HepG2 (cell line): Measurements from ENCODE around the gene OXLD1. TPM values are rescaled to one million over a fixed set of nuclear protein-coding genes. Genes with fewer than 3 reads are reported as not detected.

Experiments
- CENPT ChIP-seq: sonication (generic); formaldehyde crosslinking; IDR thresholded peaks from 2 replicates; pipeline ENCODE4 v1.8.0; 2022; ENCODE audit warnings: low read depth, mild to moderate bottlenecking, moderate library complexity, missing genetic modification reagents
- HOXA7 ChIP-seq: sonication (generic); formaldehyde crosslinking; IDR thresholded peaks from 2 replicates; pipeline ENCODE4 v1.8.1; 2022; ENCODE audit warnings: mild to moderate bottlenecking, missing genetic modification reagents, moderate library complexity
- NR2C2 ChIP-seq: sonication (generic); formaldehyde crosslinking; IDR thresholded peaks from 2 replicates; pipeline ENCODE4 v1.4.0; 2020; ENCODE audit warnings: missing genetic modification reagents, mild to moderate bottlenecking, moderate library complexity, borderline replicate concordance
- STAT5B ChIP-seq: sonication (generic); formaldehyde crosslinking; IDR thresholded peaks from 2 replicates; pipeline ENCODE4 v1.4.0; 2020; ENCODE audit warnings: missing genetic modification reagents
- ZFP37 ChIP-seq: sonication (generic); formaldehyde crosslinking; IDR thresholded peaks from 2 replicates; pipeline ENCODE4 v1.4.0; 2020; ENCODE audit warnings: missing genetic modification reagents, borderline replicate concordance
- ZNF124 ChIP-seq: sonication (generic); formaldehyde crosslinking; IDR thresholded peaks from 2 replicates; pipeline ENCODE4 v1.4.0; 2020; ENCODE audit warnings: missing genetic modification reagents
- ZNF670 ChIP-seq: sonication (generic); formaldehyde crosslinking; IDR thresholded peaks from 2 replicates; pipeline ENCODE4 v1.8.0; 2022; ENCODE audit warnings: mild to moderate bottlenecking, missing genetic modification reagents, borderline replicate concordance
- polyA plus RNA-seq, 8 experiments: library from polyadenylated mRNA; depleted of rRNA in 3 of 8; stranded (reverse) in 7 of 8; unstranded in 1 of 8; fragments of >200 nt; fragmentation: Illumina TruSeq in 4 of 8; extraction: Trizol in 4 of 8; gene quantifications; 2 replicates each; pipeline versions ENCODE4 v1.2.1 to v1.2.3, GENCODE V29; 2011 to 2016; ENCODE audit warnings: low read depth in 4 of 8, missing spikeins in 1 of 8, mixed read lengths in 1 of 8; ENCODE audit not compliant: insufficient read depth in 1 of 8
- total RNA-seq, 5 experiments: library from RNA; depleted of rRNA; stranded (reverse); fragments of >200 nt; fragmentation: Illumina TruSeq; extraction: Trizol; gene quantifications; 2 replicates each; pipeline ENCODE4 v1.2.3, GENCODE V29; 2016; ENCODE audit warnings: low read depth in 1 of 5
- TF ChIP-seq, protein P1 (sequence below): sonication (generic); formaldehyde crosslinking; IDR thresholded peaks from 2 replicates; pipeline ENCODE4 v1.8.0; 2022; ENCODE audit warnings: mild to moderate bottlenecking, missing genetic modification reagents, borderline replicate concordance
- TF ChIP-seq, protein P2 (sequence below): sonication (generic); formaldehyde crosslinking; IDR thresholded peaks from 2 replicates; pipeline ENCODE4 v1.4.0; 2020; ENCODE audit warnings: missing genetic modification reagents, mild to moderate bottlenecking, borderline replicate concordance
- TF ChIP-seq, protein P3 (sequence below): sonication (generic); formaldehyde crosslinking; IDR thresholded peaks from 2 replicates; pipeline ENCODE4 v1.9.0; 2021; ENCODE audit warnings: mild to moderate bottlenecking, missing genetic modification reagents
- TF ChIP-seq, protein P4 (sequence below): sonication (generic); formaldehyde crosslinking; IDR thresholded peaks from 2 replicates; pipeline ENCODE4 v1.5.0; 2020; ENCODE audit warnings: missing genetic modification reagents
- TF ChIP-seq, protein P5 (sequence below): sonication (generic); formaldehyde crosslinking; IDR thresholded peaks from 2 replicates; pipeline ENCODE4 v1.4.0; 2020; ENCODE audit warnings: missing genetic modification reagents

The OXLD1 gene
- total and polyA plus RNA-seq, 2 of the 13 experiments (the other 11 are each of a cell fraction or from before 2014, with no cell fraction given) = 27.1 to 37.5 TPM

DNA sequence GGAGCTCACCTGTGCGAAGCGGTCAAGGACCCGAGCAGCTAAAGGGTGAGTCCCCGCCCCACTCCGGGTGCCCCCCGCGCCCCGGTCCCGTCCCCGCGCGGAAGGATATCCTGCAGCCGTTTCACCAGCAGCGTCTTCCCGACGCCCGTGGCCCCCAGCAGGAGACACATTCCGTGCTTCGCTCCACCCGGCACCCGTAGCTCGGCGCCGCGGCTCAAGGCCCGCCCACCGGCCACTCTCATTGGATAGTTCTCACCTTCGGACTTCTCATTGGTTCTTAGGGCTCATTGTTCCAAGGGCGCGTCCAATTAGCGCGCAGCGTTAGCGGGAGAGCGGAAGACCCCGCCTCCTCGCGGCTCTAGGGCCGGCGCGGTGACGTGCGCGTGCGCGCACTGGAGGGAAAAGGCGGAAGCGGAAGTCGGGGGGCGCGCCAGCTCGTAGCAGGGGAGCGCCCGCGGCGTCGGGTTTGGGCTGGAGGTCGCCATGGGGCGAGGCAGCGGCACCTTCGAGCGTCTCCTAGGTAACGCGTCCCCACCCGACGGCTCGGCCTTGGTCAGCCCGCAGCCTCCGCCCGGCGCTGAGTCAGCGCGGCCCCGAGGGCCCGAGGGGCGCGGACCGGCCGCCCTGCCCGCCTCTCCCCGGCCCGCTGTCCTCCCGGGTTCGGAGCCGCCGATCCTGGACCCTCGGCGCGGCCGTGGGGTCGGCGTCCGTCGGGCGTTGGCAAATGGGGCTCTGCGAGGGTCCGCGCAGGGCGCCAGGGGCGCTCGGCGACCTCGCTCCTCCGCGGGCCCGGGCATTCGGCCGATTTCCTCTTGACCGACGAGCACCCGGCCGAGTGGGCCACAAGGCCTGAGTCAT lies 17.4 kb upstream of the OXLD1 start, which contains the start of the genes ARL16 and HGS (continued):
- TF ChIP-seq HOXA7 (CRISPR knock-in tag) (no peak), ZNF670 (CRISPR knock-in tag) (no peak), ZNF124 (CRISPR knock-in tag) (0 out of 2 replicates have a peak, but pooled peaks have one; percentile 53), STAT5B (CRISPR knock-in tag) (no peak), ZFP37 (no peak; the same call in 1 of the 2 replicates), NR2C2 (peak; percentile 87), CENPT (CRISPR knock-in tag) (no peak)
- TF ChIP-seq, protein P1, sequence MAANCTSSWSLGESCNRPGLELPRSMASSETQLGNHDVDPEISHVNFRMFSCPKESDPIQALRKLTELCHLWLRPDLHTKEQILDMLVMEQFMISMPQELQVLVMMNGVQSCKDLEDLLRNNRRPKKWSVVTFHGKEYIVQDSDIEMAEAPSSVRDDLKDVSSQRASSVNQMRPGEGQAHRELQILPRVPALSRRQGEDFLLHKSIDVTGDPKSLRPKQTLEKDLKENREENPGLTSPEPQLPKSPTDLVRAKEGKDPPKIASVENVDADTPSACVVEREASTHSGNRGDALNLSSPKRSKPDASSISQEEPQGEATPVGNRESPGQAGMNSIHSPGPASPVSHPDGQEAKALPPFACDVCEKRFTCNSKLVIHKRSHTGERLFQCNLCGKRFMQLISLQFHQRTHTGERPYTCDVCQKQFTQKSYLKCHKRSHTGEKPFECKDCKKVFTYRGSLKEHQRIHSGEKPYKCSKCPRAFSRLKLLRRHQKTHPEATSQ (CRISPR knock-in tag) = 0 out of 2 replicates have a peak, but pooled peaks have one; percentile 22
- TF ChIP-seq, protein P2, sequence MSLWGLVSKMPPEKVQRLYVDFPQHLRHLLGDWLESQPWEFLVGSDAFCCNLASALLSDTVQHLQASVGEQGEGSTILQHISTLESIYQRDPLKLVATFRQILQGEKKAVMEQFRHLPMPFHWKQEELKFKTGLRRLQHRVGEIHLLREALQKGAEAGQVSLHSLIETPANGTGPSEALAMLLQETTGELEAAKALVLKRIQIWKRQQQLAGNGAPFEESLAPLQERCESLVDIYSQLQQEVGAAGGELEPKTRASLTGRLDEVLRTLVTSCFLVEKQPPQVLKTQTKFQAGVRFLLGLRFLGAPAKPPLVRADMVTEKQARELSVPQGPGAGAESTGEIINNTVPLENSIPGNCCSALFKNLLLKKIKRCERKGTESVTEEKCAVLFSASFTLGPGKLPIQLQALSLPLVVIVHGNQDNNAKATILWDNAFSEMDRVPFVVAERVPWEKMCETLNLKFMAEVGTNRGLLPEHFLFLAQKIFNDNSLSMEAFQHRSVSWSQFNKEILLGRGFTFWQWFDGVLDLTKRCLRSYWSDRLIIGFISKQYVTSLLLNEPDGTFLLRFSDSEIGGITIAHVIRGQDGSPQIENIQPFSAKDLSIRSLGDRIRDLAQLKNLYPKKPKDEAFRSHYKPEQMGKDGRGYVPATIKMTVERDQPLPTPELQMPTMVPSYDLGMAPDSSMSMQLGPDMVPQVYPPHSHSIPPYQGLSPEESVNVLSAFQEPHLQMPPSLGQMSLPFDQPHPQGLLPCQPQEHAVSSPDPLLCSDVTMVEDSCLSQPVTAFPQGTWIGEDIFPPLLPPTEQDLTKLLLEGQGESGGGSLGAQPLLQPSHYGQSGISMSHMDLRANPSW = no peak
- TF ChIP-seq, protein P3, sequence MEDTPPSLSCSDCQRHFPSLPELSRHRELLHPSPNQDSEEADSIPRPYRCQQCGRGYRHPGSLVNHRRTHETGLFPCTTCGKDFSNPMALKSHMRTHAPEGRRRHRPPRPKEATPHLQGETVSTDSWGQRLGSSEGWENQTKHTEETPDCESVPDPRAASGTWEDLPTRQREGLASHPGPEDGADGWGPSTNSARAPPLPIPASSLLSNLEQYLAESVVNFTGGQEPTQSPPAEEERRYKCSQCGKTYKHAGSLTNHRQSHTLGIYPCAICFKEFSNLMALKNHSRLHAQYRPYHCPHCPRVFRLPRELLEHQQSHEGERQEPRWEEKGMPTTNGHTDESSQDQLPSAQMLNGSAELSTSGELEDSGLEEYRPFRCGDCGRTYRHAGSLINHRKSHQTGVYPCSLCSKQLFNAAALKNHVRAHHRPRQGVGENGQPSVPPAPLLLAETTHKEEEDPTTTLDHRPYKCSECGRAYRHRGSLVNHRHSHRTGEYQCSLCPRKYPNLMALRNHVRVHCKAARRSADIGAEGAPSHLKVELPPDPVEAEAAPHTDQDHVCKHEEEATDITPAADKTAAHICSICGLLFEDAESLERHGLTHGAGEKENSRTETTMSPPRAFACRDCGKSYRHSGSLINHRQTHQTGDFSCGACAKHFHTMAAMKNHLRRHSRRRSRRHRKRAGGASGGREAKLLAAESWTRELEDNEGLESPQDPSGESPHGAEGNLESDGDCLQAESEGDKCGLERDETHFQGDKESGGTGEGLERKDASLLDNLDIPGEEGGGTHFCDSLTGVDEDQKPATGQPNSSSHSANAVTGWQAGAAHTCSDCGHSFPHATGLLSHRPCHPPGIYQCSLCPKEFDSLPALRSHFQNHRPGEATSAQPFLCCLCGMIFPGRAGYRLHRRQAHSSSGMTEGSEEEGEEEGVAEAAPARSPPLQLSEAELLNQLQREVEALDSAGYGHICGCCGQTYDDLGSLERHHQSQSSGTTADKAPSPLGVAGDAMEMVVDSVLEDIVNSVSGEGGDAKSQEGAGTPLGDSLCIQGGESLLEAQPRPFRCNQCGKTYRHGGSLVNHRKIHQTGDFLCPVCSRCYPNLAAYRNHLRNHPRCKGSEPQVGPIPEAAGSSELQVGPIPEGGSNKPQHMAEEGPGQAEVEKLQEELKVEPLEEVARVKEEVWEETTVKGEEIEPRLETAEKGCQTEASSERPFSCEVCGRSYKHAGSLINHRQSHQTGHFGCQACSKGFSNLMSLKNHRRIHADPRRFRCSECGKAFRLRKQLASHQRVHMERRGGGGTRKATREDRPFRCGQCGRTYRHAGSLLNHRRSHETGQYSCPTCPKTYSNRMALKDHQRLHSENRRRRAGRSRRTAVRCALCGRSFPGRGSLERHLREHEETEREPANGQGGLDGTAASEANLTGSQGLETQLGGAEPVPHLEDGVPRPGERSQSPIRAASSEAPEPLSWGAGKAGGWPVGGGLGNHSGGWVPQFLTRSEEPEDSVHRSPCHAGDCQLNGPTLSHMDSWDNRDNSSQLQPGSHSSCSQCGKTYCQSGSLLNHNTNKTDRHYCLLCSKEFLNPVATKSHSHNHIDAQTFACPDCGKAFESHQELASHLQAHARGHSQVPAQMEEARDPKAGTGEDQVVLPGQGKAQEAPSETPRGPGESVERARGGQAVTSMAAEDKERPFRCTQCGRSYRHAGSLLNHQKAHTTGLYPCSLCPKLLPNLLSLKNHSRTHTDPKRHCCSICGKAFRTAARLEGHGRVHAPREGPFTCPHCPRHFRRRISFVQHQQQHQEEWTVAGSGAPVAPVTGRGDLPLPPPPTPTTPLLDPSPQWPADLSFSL = no peak
- TF ChIP-seq, protein P4, sequence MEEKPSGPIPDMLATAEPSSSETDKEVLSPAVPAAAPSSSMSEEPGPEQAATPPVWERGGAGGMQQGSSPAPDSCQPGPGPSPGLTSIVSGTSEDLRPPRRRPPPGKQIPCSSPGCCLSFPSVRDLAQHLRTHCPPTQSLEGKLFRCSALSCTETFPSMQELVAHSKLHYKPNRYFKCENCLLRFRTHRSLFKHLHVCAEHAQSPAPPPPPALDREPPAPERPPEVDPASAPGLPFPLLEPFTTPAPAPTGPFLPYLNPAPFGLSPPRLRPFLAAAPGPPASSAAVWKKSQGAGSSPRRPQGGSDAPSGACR (CRISPR knock-in tag) = peak; percentile 56
- TF ChIP-seq, protein P5, sequence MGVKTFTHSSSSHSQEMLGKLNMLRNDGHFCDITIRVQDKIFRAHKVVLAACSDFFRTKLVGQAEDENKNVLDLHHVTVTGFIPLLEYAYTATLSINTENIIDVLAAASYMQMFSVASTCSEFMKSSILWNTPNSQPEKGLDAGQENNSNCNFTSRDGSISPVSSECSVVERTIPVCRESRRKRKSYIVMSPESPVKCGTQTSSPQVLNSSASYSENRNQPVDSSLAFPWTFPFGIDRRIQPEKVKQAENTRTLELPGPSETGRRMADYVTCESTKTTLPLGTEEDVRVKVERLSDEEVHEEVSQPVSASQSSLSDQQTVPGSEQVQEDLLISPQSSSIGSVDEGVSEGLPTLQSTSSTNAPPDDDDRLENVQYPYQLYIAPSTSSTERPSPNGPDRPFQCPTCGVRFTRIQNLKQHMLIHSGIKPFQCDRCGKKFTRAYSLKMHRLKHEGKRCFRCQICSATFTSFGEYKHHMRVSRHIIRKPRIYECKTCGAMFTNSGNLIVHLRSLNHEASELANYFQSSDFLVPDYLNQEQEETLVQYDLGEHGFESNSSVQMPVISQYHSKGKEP (CRISPR knock-in tag) = no peak
